Measurements from ENCODE around the gene GLRX2. TPM values are rescaled to one million over a fixed set of nuclear protein-coding genes. Genes with fewer than 3 reads are reported as not detected.

GLRX2 gene
- total and polyA plus RNA-seq, 9 donors, result 3.2 to 18.5 (median 9.1) TPM

DNA sequence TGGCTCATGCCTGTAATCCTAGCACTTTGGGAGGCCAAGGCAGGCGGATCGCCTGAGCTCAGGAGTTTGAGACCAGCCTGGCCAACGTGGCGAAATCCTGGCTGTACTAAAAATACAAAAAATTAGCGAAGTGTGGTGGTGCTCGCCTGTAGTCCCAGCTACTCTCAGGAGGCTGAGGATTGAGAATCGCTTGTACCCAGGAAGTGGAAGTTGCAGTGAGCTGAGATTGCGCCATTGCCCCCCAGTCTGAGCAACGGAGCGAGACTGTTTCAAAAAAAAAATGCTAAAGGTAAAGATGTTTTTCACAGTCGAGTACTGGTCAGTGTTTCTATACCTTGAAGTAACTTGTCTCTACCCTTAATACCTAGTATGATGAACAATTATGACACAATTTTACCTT, 11.1 kb downstream of the GLRX2 start:
- no peak for TF ChIP-seq CTCF (IDR thresholded peaks at IDR 0.05)
- no peak for TF ChIP-seq POLR2A (IDR thresholded peaks at IDR 0.05)
- TF ChIP-seq EP300 (IDR thresholded peaks at IDR 0.05), result no peak
- no peak overlapping the region for H3K4me3 ChIP-seq
- no peaks in the 10 kb centered on the region for H3K9me3 ChIP-seq
- no peaks in the 10 kb centered on the region for H3K36me3 ChIP-seq
- WGBS, 3 donors, result 95 to 96% (median 96%) methylated on average over 11 of the region's 11 CpGs
- no peaks in the 10 kb centered on the region for H3K27me3 ChIP-seq
- no peak for DNase-seq
- intact Hi-C loops (cut with DNase I), result no loop called here
- no peaks in the 10 kb centered on the region for H3K4me1 ChIP-seq (ENCODE audit: insufficient read depth)
- no peak overlapping the region for H3K27ac ChIP-seq

DNA sequence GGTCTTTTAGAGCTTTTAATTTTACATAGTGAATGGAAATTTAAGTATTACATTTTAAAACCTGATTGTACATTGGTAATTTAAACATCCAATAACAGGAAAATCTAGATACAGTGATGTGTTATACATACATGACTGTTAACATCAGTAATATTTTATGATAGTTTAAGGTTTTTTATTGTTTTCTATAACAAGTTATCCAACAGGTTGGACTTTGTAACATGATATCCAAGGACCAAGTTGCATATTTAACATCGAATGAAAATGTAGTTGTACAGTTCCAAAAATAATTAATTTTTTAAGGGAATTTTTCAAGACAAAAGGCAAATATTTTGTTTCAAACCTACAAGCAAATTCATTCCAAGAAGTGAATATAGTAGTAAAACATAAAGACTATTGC, 14.3 kb downstream of the GLRX2 start:
- Histone ChIP-seq H3K27ac (no peak overlapping the region), H3K9me3 (no peaks in the 10 kb centered on the region), H3K27me3 (no peaks in the 10 kb centered on the region), H3K4me1 (ENCODE audit: insufficient read depth) (peaks cover 2% of the 10 kb centered on the region), H3K36me3 (no peaks in the 10 kb centered on the region), H3K4me3 (no peak overlapping the region)
- TF ChIP-seq EP300 (IDR thresholded peaks at IDR 0.05) (no peak), CTCF (IDR thresholded peaks at IDR 0.05) (no peak), POLR2A (IDR thresholded peaks at IDR 0.05) (no peak)
- WGBS, 3 donors, result 18 to 33% (median 28%) methylated on average over 1 of the region's 1 CpG
- intact Hi-C loops (cut with DNase I), result no loop called here
- no peak for DNase-seq

GRCh38 chr1:193087893-193088292, 17.3 kb downstream of the GLRX2 start:
- TF ChIP-seq POLR2A (IDR thresholded peaks at IDR 0.05) (no peak), CTCF (IDR thresholded peaks at IDR 0.05) (no peak), EP300 (IDR thresholded peaks at IDR 0.05) (no peak)
- DNase-seq, result no peak
- no peak overlapping the region for H3K4me3 ChIP-seq
- WGBS, 3 donors, result 18 to 41% (median 29%) methylated on average over 3 of the region's 3 CpGs
- peaks cover 2% of the 10 kb centered on the region for H3K4me1 ChIP-seq (ENCODE audit: insufficient read depth)
- H3K36me3 ChIP-seq, result no peaks in the 10 kb centered on the region
- intact Hi-C loops (cut with DNase I), result no loop called here
- no peaks in the 10 kb centered on the region for H3K9me3 ChIP-seq
- H3K27ac ChIP-seq, result no peak overlapping the region
- no peaks in the 10 kb centered on the region for H3K27me3 ChIP-seq

- DNase-seq, result no peak
- Histone ChIP-seq H3K4me1 (ENCODE audit: insufficient read depth) (peaks cover 2% of the 10 kb centered on the region), H3K27me3 (no peaks in the 10 kb centered on the region), H3K9me3 (no peaks in the 10 kb centered on the region), H3K27ac (no peak overlapping the region), H3K4me3 (no peak overlapping the region), H3K36me3 (no peaks in the 10 kb centered on the region)
- WGBS, 3 donors, result 92 to 95% (median 93%) methylated on average over 3 of the region's 3 CpGs
- TF ChIP-seq POLR2A (IDR thresholded peaks at IDR 0.05) (no peak), CTCF (IDR thresholded peaks at IDR 0.05) (no peak), EP300 (IDR thresholded peaks at IDR 0.05) (no peak)
- intact Hi-C loops (cut with DNase I), result no loop called here
Measured at GRCh38 chr1:193086342-193086741, 18.9 kb downstream of the GLRX2 start.

DNA sequence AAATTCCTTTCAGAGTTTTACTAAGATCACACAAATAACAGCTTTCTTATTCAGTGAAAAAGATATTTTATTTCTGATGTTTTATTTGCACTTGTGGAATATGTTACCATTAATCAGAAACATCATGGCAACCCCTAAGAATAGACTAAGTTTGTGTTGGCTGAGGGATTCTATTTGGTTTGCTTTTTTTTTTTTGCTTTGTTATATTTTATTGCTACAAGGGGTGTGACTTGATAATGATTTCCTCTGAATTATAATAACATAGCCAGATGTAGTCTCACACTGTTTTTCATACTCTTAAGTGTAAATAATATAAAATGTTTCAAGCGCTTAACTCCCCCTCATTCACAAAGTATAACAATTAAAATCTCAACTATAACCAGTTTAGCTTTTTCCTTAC, 20.0 kb downstream of the GLRX2 start:
- 17 to 44% (median 17%) methylated on average over 1 of the region's 1 CpG for WGBS, 3 donors
- Histone ChIP-seq H3K27ac (no peak overlapping the region), H3K4me3 (no peak overlapping the region), H3K4me1 (ENCODE audit: insufficient read depth) (peaks cover 2% of the 10 kb centered on the region), H3K36me3 (no peaks in the 10 kb centered on the region), H3K9me3 (no peaks in the 10 kb centered on the region), H3K27me3 (no peaks in the 10 kb centered on the region)
- TF ChIP-seq EP300 (IDR thresholded peaks at IDR 0.05) (no peak), CTCF (IDR thresholded peaks at IDR 0.05) (no peak), POLR2A (IDR thresholded peaks at IDR 0.05) (no peak)
- no peak for DNase-seq
- intact Hi-C loops (cut with DNase I), result no loop called here

Data from ovary (tissue), 9 donors.